ENCODE measurements around the gene SHISA2. TPM values are rescaled to one million over a fixed set of nuclear protein-coding genes. Genes with fewer than 3 reads are reported as not detected.
"Not testable (repeated sequence)": the region's sequence is repeated elsewhere in the genome, so short reads cannot be mapped to it uniquely, and the experiment has no call there.

The SHISA2 gene
- total and polyA plus RNA-seq, 4 donors: under 0.01 to 2.1 TPM; not detected in 2

DNA sequence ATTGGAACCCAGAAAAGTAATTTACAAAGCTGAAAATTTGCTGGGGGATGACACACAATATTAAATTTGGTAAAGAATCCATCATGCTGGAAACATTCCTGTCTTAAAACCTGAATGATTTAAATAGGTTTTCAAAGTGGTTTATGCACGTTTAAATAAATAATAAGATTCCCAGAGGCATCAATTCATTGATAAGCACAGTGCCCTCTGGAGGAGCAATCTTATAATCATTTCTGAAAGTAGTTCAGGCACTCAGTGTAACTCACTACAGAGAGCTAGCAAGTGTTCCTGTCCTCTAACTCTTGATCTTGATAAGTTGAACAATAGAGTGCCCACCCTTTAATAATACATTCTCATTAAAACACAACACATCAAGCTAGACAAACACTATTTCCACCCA, 43.5 kb upstream of the SHISA2 start:
- no peak overlapping the region for H3K4me3 ChIP-seq (ENCODE audit: low read depth in 1 of 3, low read length in 3 of 3)
- WGBS: 5% methylated on average over 1 of the region's 1 CpG

DNA sequence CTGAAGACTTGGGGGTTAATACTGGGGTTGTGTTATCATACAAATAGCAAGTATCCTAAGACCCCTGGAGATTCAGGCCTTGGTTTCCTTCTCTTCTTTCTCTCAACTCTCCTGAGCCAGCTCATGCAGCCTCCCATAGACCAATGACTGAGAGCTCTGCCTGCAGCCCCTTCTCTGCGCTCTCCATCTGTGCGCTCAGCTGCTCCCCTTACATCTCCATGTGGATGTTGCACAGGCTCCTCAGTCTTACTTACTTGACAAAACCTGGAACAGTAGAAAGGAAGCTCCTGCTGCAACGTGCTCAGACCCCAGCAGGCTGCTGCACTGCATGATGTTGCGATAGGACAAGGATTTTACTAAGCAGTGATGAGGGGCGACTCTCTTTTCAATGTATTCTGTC, 25.0 kb upstream of the SHISA2 start:
- not testable (repeated sequence) for H3K4me3 ChIP-seq (ENCODE audit: low read depth in 1 of 3, low read length in 3 of 3); H3K27me3 ChIP-seq (ENCODE audit: control insufficient read depth in 4 of 4, insufficient read depth in 4 of 4, low read length in 3 of 4); H3K4me1 ChIP-seq (ENCODE audit: control insufficient read depth in 4 of 4, insufficient read depth in 4 of 4, low read length in 3 of 4); DNase-seq (ENCODE audit: low spot score); H3K9ac ChIP-seq (ENCODE audit: low read depth in 1 of 2, low read length in 2 of 2); H3K27ac ChIP-seq (ENCODE audit: low read depth in 1 of 2, low read length in 2 of 2); H3K36me3 ChIP-seq (ENCODE audit: control insufficient read depth in 4 of 4, insufficient read depth in 3 of 4, low read depth in 1 of 4, low read length in 3 of 4); H3K9me3 ChIP-seq (ENCODE audit: control insufficient read depth in 4 of 4, low read length in 3 of 4)
- WGBS: 78% methylated on average over 5 of the region's 5 CpGs

More for the DNA sequence above, 43.5 kb upstream of the SHISA2 start:
- no peak overlapping the region for H3K27ac ChIP-seq (ENCODE audit: low read depth in 1 of 2, low read length in 2 of 2)
- no peaks in the 10 kb centered on the region for H3K36me3 ChIP-seq (ENCODE audit: control insufficient read depth in 4 of 4, insufficient read depth in 3 of 4, low read depth in 1 of 4, low read length in 3 of 4)
- DNase-seq (ENCODE audit: low spot score): no peak
- TF ChIP-seq FOXA1 (IDR thresholded peaks at IDR 0.05) (no peak), NR2F2 (IDR thresholded peaks at IDR 0.05) (no peak), EGR1 (IDR thresholded peaks at IDR 0.05; ENCODE audit: low read depth in 2 of 2) (no peak)
- H3K9ac ChIP-seq (ENCODE audit: low read depth in 1 of 2, low read length in 2 of 2): no peak overlapping the region
- no peaks in the 10 kb centered on the region for H3K4me1 ChIP-seq (ENCODE audit: control insufficient read depth in 4 of 4, insufficient read depth in 4 of 4, low read length in 3 of 4)
- H3K27me3 ChIP-seq (ENCODE audit: control insufficient read depth in 4 of 4, insufficient read depth in 4 of 4, low read length in 3 of 4): peaks cover 0 to 9% (median 0%) of the 10 kb centered on the region in 4 donors
- peaks cover 0 to 3% (median 0%) of the 10 kb centered on the region in 4 donors for H3K9me3 ChIP-seq (ENCODE audit: control insufficient read depth in 4 of 4, low read length in 3 of 4)

DNA sequence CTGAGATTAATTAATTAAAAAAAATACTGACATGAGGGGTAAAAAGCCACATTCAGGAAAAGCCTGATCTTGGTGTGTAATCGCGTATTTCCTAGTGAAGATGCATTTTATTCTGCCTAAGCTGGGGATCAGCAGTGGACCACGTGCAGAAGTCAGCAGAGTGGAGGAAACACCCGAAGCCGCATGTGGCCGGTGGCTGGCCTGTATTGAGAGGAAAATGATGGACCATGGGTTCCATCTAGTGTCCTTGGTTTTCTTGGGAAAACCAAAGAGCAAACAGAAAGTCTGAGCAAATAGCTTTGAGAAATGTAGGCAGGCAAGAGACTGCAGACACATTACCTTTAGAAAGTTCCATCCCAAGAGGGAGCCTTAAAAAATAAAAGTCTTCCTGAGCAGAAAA, 23.7 kb upstream of the SHISA2 start:
- Histone ChIP-seq H3K9ac (ENCODE audit: low read depth in 1 of 2, low read length in 2 of 2) (no peak overlapping the region), H3K27me3 (ENCODE audit: control insufficient read depth in 4 of 4, insufficient read depth in 4 of 4, low read length in 3 of 4) (no peaks in the 10 kb centered on the region), H3K4me1 (ENCODE audit: control insufficient read depth in 4 of 4, insufficient read depth in 4 of 4, low read length in 3 of 4) (no peaks in the 10 kb centered on the region), H3K36me3 (ENCODE audit: control insufficient read depth in 4 of 4, insufficient read depth in 3 of 4, low read depth in 1 of 4, low read length in 3 of 4) (no peaks in the 10 kb centered on the region), H3K27ac (ENCODE audit: low read depth in 1 of 2, low read length in 2 of 2) (no peak overlapping the region), H3K4me3 (ENCODE audit: low read depth in 1 of 3, low read length in 3 of 3) (no peak overlapping the region), H3K9me3 (ENCODE audit: control insufficient read depth in 4 of 4, low read length in 3 of 4) (no peaks in the 10 kb centered on the region)
- 52% methylated on average over 6 of the region's 6 CpGs for WGBS
- no peak for DNase-seq (ENCODE audit: low spot score)
- TF ChIP-seq FOXA1 (IDR thresholded peaks at IDR 0.05) (no peak), HNF4A (conservative IDR thresholded peaks at IDR 0.05) (no peak), RXRA (IDR thresholded peaks at IDR 0.05) (no peak), SP1 (IDR thresholded peaks at IDR 0.05) (no peak), NR2F2 (IDR thresholded peaks at IDR 0.05) (no peak)
- TF ChIP-seq, protein P1, sequence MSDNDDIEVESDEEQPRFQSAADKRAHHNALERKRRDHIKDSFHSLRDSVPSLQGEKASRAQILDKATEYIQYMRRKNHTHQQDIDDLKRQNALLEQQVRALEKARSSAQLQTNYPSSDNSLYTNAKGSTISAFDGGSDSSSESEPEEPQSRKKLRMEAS (IDR thresholded peaks at IDR 0.05): no peak

DNA sequence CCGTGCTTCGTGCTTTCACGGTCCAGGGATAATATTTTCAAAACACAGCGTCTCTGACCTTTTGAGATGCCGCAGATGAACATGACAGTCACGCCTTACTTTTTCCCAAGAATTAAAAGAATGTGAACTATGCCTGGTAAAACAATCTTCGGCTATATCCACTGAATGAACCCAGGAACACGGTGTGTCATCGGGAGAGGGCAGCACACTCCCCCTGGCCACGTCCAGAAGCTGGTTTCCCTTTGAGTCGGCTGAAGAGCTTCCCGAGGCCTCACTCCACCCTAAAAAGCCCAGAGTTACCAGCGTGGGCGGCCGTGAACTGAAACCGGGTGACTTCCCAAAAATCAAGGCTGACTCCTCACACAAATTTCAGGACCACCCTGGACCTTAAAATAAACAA, 22.9 kb upstream of the SHISA2 start:
- no peak overlapping the region for H3K27ac ChIP-seq (ENCODE audit: low read depth in 1 of 2, low read length in 2 of 2)
- TF ChIP-seq, protein P2, sequence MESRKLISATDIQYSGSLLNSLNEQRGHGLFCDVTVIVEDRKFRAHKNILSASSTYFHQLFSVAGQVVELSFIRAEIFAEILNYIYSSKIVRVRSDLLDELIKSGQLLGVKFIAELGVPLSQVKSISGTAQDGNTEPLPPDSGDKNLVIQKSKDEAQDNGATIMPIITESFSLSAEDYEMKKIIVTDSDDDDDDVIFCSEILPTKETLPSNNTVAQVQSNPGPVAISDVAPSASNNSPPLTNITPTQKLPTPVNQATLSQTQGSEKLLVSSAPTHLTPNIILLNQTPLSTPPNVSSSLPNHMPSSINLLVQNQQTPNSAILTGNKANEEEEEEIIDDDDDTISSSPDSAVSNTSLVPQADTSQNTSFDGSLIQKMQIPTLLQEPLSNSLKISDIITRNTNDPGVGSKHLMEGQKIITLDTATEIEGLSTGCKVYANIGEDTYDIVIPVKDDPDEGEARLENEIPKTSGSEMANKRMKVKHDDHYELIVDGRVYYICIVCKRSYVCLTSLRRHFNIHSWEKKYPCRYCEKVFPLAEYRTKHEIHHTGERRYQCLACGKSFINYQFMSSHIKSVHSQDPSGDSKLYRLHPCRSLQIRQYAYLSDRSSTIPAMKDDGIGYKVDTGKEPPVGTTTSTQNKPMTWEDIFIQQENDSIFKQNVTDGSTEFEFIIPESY (IDR thresholded peaks at IDR 0.05): no peak
- TF ChIP-seq RAD21 (IDR thresholded peaks at IDR 0.05): no peak
- no peak for TF ChIP-seq EGR1 (IDR thresholded peaks at IDR 0.05; ENCODE audit: low read depth in 2 of 2)
- no peak for TF ChIP-seq YY1 (IDR thresholded peaks at IDR 0.05)
- no peak for TF ChIP-seq RXRA (IDR thresholded peaks at IDR 0.05)
- TF ChIP-seq, protein P3, sequence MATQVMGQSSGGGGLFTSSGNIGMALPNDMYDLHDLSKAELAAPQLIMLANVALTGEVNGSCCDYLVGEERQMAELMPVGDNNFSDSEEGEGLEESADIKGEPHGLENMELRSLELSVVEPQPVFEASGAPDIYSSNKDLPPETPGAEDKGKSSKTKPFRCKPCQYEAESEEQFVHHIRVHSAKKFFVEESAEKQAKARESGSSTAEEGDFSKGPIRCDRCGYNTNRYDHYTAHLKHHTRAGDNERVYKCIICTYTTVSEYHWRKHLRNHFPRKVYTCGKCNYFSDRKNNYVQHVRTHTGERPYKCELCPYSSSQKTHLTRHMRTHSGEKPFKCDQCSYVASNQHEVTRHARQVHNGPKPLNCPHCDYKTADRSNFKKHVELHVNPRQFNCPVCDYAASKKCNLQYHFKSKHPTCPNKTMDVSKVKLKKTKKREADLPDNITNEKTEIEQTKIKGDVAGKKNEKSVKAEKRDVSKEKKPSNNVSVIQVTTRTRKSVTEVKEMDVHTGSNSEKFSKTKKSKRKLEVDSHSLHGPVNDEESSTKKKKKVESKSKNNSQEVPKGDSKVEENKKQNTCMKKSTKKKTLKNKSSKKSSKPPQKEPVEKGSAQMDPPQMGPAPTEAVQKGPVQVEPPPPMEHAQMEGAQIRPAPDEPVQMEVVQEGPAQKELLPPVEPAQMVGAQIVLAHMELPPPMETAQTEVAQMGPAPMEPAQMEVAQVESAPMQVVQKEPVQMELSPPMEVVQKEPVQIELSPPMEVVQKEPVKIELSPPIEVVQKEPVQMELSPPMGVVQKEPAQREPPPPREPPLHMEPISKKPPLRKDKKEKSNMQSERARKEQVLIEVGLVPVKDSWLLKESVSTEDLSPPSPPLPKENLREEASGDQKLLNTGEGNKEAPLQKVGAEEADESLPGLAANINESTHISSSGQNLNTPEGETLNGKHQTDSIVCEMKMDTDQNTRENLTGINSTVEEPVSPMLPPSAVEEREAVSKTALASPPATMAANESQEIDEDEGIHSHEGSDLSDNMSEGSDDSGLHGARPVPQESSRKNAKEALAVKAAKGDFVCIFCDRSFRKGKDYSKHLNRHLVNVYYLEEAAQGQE (IDR thresholded peaks at IDR 0.05): no peak
- TF ChIP-seq HNF4G (IDR thresholded peaks at IDR 0.05): no peak
- TF ChIP-seq, protein P4, sequence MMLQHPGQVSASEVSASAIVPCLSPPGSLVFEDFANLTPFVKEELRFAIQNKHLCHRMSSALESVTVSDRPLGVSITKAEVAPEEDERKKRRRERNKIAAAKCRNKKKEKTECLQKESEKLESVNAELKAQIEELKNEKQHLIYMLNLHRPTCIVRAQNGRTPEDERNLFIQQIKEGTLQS (IDR thresholded peaks at IDR 0.05): no peak
- TF ChIP-seq, protein P5, sequence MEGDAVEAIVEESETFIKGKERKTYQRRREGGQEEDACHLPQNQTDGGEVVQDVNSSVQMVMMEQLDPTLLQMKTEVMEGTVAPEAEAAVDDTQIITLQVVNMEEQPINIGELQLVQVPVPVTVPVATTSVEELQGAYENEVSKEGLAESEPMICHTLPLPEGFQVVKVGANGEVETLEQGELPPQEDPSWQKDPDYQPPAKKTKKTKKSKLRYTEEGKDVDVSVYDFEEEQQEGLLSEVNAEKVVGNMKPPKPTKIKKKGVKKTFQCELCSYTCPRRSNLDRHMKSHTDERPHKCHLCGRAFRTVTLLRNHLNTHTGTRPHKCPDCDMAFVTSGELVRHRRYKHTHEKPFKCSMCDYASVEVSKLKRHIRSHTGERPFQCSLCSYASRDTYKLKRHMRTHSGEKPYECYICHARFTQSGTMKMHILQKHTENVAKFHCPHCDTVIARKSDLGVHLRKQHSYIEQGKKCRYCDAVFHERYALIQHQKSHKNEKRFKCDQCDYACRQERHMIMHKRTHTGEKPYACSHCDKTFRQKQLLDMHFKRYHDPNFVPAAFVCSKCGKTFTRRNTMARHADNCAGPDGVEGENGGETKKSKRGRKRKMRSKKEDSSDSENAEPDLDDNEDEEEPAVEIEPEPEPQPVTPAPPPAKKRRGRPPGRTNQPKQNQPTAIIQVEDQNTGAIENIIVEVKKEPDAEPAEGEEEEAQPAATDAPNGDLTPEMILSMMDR (IDR thresholded peaks at IDR 0.05; ENCODE audit: low read depth, low read length, missing input control): no peak
- TF ChIP-seq FOXA2 (IDR thresholded peaks at IDR 0.05): no peak
- TF ChIP-seq JUND (IDR thresholded peaks at IDR 0.05): no peak
- TF ChIP-seq, protein P1 (IDR thresholded peaks at IDR 0.05): no peak
- no peak for TF ChIP-seq SP1 (IDR thresholded peaks at IDR 0.05)
- no peak for TF ChIP-seq TAF1 (conservative IDR thresholded peaks at IDR 0.05)
- no peak for TF ChIP-seq NR2F2 (IDR thresholded peaks at IDR 0.05)
- no peak for TF ChIP-seq FOXA1 (IDR thresholded peaks at IDR 0.05)

More for the DNA sequence above, 22.9 kb upstream of the SHISA2 start:
- Histone ChIP-seq H3K9me3 (ENCODE audit: control insufficient read depth in 4 of 4, low read length in 3 of 4) (no peaks in the 10 kb centered on the region), H3K36me3 (ENCODE audit: control insufficient read depth in 4 of 4, insufficient read depth in 3 of 4, low read depth in 1 of 4, low read length in 3 of 4) (no peaks in the 10 kb centered on the region), H3K27me3 (ENCODE audit: control insufficient read depth in 4 of 4, insufficient read depth in 4 of 4, low read length in 3 of 4) (no peaks in the 10 kb centered on the region), H3K4me3 (ENCODE audit: low read depth in 1 of 3, low read length in 3 of 3) (no peak overlapping the region), H3K4me1 (ENCODE audit: control insufficient read depth in 4 of 4, insufficient read depth in 4 of 4, low read length in 3 of 4) (no peaks in the 10 kb centered on the region), H3K9ac (ENCODE audit: low read depth in 1 of 2, low read length in 2 of 2) (no peak overlapping the region)
- DNase-seq (ENCODE audit: low spot score): no peak
- 37% methylated on average over 16 of the region's 16 CpGs for WGBS

Data from liver (tissue), 9 donors.